Stomach (tissue), 9 donors: ENCODE measurements around the gene IQCH. TPM values are rescaled to one million over a fixed set of nuclear protein-coding genes. Genes with fewer than 3 reads are reported as not detected.

ENCODE experiments used
- DNase-seq, 2 donors: peaks; one replicate each; pipeline versions ENCODE4 v3.0.0 to v3.0.0-alpha.2; 2013 to 2019
- H3K27ac ChIP-seq, 5 donors: fragments of 200-600 bp in 4 of 5; sonication (generic) in 4 of 5; one replicate each; pipeline ENCODE4 v1.5.1; 2013 to 2019; ENCODE audit warnings: mild to moderate bottlenecking in 1 of 5, moderate library complexity in 1 of 5
- H3K27me3 ChIP-seq, 3 donors: fragments of 200-600 bp; sonication (generic); one replicate each; pipeline ENCODE4 v1.5.1; 2017 to 2019; ENCODE audit warnings: mixed run types in 1 of 3
- H3K36me3 ChIP-seq, 4 donors: fragments of 200-600 bp; sonication (generic); 1 replicate in 3 of 4; 2 replicates in 1 of 4; pipeline ENCODE4 v1.5.1; 2016 to 2019
- H3K4me1 ChIP-seq, 4 donors: fragments of 200-600 bp; sonication (generic); one replicate each; pipeline ENCODE4 v1.5.1; 2016 to 2019
- H3K4me3 ChIP-seq, 4 donors: fragments of 200-600 bp; sonication (generic) in 3 of 4; one replicate each; pipeline ENCODE4 v1.5.1; 2016 to 2019; ENCODE audit warnings: mild to moderate bottlenecking in 1 of 4
- H3K9me3 ChIP-seq, 4 donors: fragments of 200-600 bp; sonication (generic); one replicate each; pipeline ENCODE4 v1.5.1; 2016 to 2019
- CTCF ChIP-seq, 7 experiments: fragments of 450-650 bp in 4 of 7; fragments of 200-600 bp in 3 of 7; sonication (generic) in 3 of 7; IDR thresholded peaks; one replicate each; pipeline ENCODE4 v1.5.1; 2016 to 2019; ENCODE audit warnings: antibody characterized with exemption in 7 of 7, control low read depth in 2 of 7, mild to moderate bottlenecking in 1 of 7
- EP300 ChIP-seq: sonication (generic); formaldehyde crosslinking; IDR thresholded peaks from one replicate; pipeline ENCODE4 v1.6.1; 2017; ENCODE audit warnings: antibody characterized with exemption
- POLR2A ChIP-seq, 4 donors: fragments of 450-650 bp; IDR thresholded peaks; one replicate each; pipeline ENCODE4 v1.6.1; 2016; ENCODE audit warnings: antibody characterized with exemption in 4 of 4, control low read depth in 2 of 4, mild to moderate bottlenecking in 1 of 4, moderate library complexity in 1 of 4
- POLR2AphosphoS5 ChIP-seq, 3 donors: sonication (generic); formaldehyde crosslinking; IDR thresholded peaks; one replicate each; pipeline ENCODE4 v1.6.1; 2016; ENCODE audit warnings: antibody characterized with exemption in 3 of 3
- WGBS, 5 donors: extraction: QIAGEN DNeasy Blood & Tissue Kit in 3 of 5; methylation state at CpG; one replicate each; pipeline versions ENCODE4 v1.1.5 to v1.1.7; 2013 to 2018; 5-methylcytosine and 5-hydroxymethylcytosine counted together
- intact Hi-C: fragments of 100-400 bp; cut with DNase I; formaldehyde crosslinking; loops from one replicate; pipeline ENCODE4 v1.15.1; 2023; ENCODE audit warnings: low total_unique reads
- polyA plus RNA-seq, 3 donors: library from polyadenylated mRNA; stranded (reverse); fragments of 200-250 nt; gene quantifications; one replicate each; pipeline ENCODE4 v1.2.3, GENCODE V29; 2013
- total RNA-seq, 5 donors: library from RNA; depleted of rRNA; stranded (reverse); fragments of >200 nt; gene quantifications; one replicate each; pipeline versions ENCODE4 v1.1.0 to v1.2.3, GENCODE V29; 2014 to 2016
- donor health status: healthy with polysubstance abuse.
- donor health status: Bipolar disorder and iron deficiency.
- donor health status: healthy.

Gene IQCH
- total and polyA plus RNA-seq, 8 donors: 0.25 to 9.4 (median 1.7) TPM; not detected in 1

- no peaks in the 10 kb centered on the region for H3K9me3 ChIP-seq
- H3K36me3 ChIP-seq: peaks cover 0 to 12% (median 2%) of the 10 kb centered on the region in 4 donors
- 0 to 2% (median 1%) methylated on average over 9 to 94 of the region's 94 CpGs for WGBS, 5 donors
- peak; percentile 91 to 96 for DNase-seq
- no peaks in the 10 kb centered on the region for H3K27me3 ChIP-seq
- no peak for TF ChIP-seq CTCF (IDR thresholded peaks at IDR 0.05)
- TF ChIP-seq EP300: no peak
- TF ChIP-seq POLR2AphosphoS5 (IDR thresholded peaks at IDR 0.05): peak; percentile 1 to 78 (median 53)
- H3K27ac ChIP-seq: peak within 1 kb of the TSS; percentile 95 to 98 (median 96)
- peaks cover 14 to 43% (median 30%) of the 10 kb centered on the region in 4 donors for H3K4me1 ChIP-seq
- intact Hi-C loops: no loop called here
- peak within 1 kb of the TSS; percentile 66 to 84 (median 76) for H3K4me3 ChIP-seq
These were observed 266.6 kb downstream of the IQCH start, which contains the start of gene C15orf61 for GRCh38 chr15:67521029-67521782. Gene C15orf61 (plus strand): TSS chr15:67521131. CDS start chr15:67521249, 118 bp downstream.

- peak in 1 of 2 donors; percentile 55 for DNase-seq
- Histone ChIP-seq H3K9me3 (no peaks in the 10 kb centered on the region), H3K27ac (peak overlapping the region; percentile 95 to 98 (median 96)), H3K4me1 (peaks cover 14 to 43% (median 30%) of the 10 kb centered on the region in 4 donors), H3K4me3 (peak overlapping the region; percentile 66 to 84 (median 76)), H3K36me3 (peaks cover 0 to 11% (median 7%) of the 10 kb centered on the region in 4 donors), H3K27me3 (no peaks in the 10 kb centered on the region)
- intact Hi-C loops: no loop called here
- 1 to 6% (median 2%) methylated on average over 14 to 23 of the region's 23 CpGs for WGBS, 5 donors
- no peak for TF ChIP-seq EP300
- TF ChIP-seq POLR2AphosphoS5 (IDR thresholded peaks at IDR 0.05): peak in 2 of 3 donors; percentile 34 to 44
These were observed 267.4 kb downstream of the IQCH start for GRCh38 chr15:67521783-67522568.

GRCh38 chr15:67523330-67523729 lies 268.7 kb downstream of the IQCH start:
- WGBS, 5 donors: 58 to 82% (median 74%) methylated on average over 1 of the region's 1 CpG
- Histone ChIP-seq H3K27ac (no peak overlapping the region), H3K27me3 (no peaks in the 10 kb centered on the region), H3K4me1 (peaks cover 14 to 43% (median 30%) of the 10 kb centered on the region in 4 donors), H3K4me3 (peak overlapping the region in 2 of 4 donors; percentile 74 to 84), H3K36me3 (peaks cover 0 to 20% (median 19%) of the 10 kb centered on the region in 4 donors), H3K9me3 (no peaks in the 10 kb centered on the region)
- DNase-seq: no peak
- TF ChIP-seq CTCF (IDR thresholded peaks at IDR 0.05) (no peak), POLR2AphosphoS5 (IDR thresholded peaks at IDR 0.05) (no peak), POLR2A (IDR thresholded peaks at IDR 0.05) (no peak)
- intact Hi-C loops: no loop called here

- Histone ChIP-seq H3K27ac (no peak overlapping the region), H3K4me1 (peaks cover 14 to 43% (median 30%) of the 10 kb centered on the region in 4 donors), H3K27me3 (no peaks in the 10 kb centered on the region), H3K9me3 (no peaks in the 10 kb centered on the region), H3K4me3 (no peak overlapping the region), H3K36me3 (peaks cover 0 to 26% (median 25%) of the 10 kb centered on the region in 4 donors)
- intact Hi-C loops: no loop called here
- TF ChIP-seq EP300 (no peak), POLR2A (IDR thresholded peaks at IDR 0.05) (no peak), POLR2AphosphoS5 (IDR thresholded peaks at IDR 0.05) (no peak), CTCF (IDR thresholded peaks at IDR 0.05) (no peak)
- no peak for DNase-seq
These were observed 269.6 kb downstream of the IQCH start for GRCh38 chr15:67524235-67524634.
